OCI-LY7 (cell line): ENCODE data around the gene RBM15. TPM values are rescaled to one million over a fixed set of nuclear protein-coding genes. Genes with fewer than 3 reads are reported as not detected.

Source experiments
- BruUV-seq: library from RNA; stranded (reverse); fragments of 400-500 nt; replicated peaks from 2 replicates; lab custom pipeline; 2021; lab: Mats Ljungman, UMichigan
- CTCF ChIA-PET: fragments of 300-600 bp; sonication (Branson Sonifier 250); formaldehyde crosslinking; loops from one replicate; lab custom pipeline; 2022; ENCODE audit warnings: antibody characterized with exemption; ENCODE audit not compliant: unreplicated experiment; lab: Charles Lee
- POLR2A ChIA-PET: fragments of 300-600 bp; sonication (Branson Sonifier 250); formaldehyde crosslinking; loops from one replicate; lab custom pipeline; 2022; ENCODE audit warnings: antibody characterized with exemption; lab: Charles Lee
- DNase-seq: peaks from one replicate; pipeline ENCODE4 v3.0.0-alpha.2; 2015; ENCODE audit warnings: low spot score
- H2AFZ ChIP-seq: fragments of 200-600 bp; sonication (generic), shearing (Covaris generic); 2 replicates; pipeline ENCODE4 v1.6.1; 2014; ENCODE audit warnings: mild to moderate bottlenecking, antibody characterized with exemption, low read length, moderate library complexity
- H3K27ac ChIP-seq: fragments of 200-600 bp; sonication (generic); 2 replicates; pipeline ENCODE4 v1.5.1; 2014; ENCODE audit warnings: mixed run types, low read depth, mild to moderate bottlenecking, moderate library complexity, low read length, inconsistent platforms; ENCODE audit not compliant: poor library complexity, severe bottlenecking
- H3K36me3 ChIP-seq: fragments of 200-600 bp; sonication (generic); 2 replicates; pipeline ENCODE4 v1.6.1; 2014; ENCODE audit warnings: mild to moderate bottlenecking, antibody characterized with exemption, low read length, moderate library complexity, mixed read lengths; ENCODE audit not compliant: insufficient read depth
- H3K4me1 ChIP-seq: fragments of 200-600 bp; sonication (generic); 2 replicates; pipeline ENCODE4 v1.5.1; 2014; ENCODE audit warnings: mild to moderate bottlenecking, low read length; ENCODE audit not compliant: insufficient read depth, poor library complexity, severe bottlenecking
- H3K4me2 ChIP-seq: fragments of 200-600 bp; sonication (generic); 2 replicates; pipeline ENCODE4 v1.6.1; 2014; ENCODE audit warnings: mild to moderate bottlenecking, low read length
- H3K4me3 ChIP-seq: fragments of 200-600 bp; sonication (generic); 2 replicates; pipeline ENCODE4 v1.5.1; 2014; ENCODE audit warnings: mild to moderate bottlenecking, low read depth, low read length; ENCODE audit not compliant: poor library complexity, severe bottlenecking
- H3K79me2 ChIP-seq: fragments of 200-600 bp; sonication (generic); 2 replicates; pipeline ENCODE4 v1.6.1; 2016; ENCODE audit warnings: low read depth, mild to moderate bottlenecking, low read length, moderate library complexity, mixed read lengths; ENCODE audit not compliant: insufficient read depth
- H3K9me2 ChIP-seq: fragments of 200-600 bp; sonication (generic); 2 replicates; pipeline ENCODE4 v1.6.1; 2016; ENCODE audit warnings: mild to moderate bottlenecking, low read length, mixed read lengths; ENCODE audit not compliant: insufficient read depth
- H3K9me3 ChIP-seq: fragments of 200-600 bp; sonication (generic); 2 replicates; pipeline ENCODE4 v1.6.1; 2014; ENCODE audit warnings: mild to moderate bottlenecking, mixed run types, low read length, mixed read lengths
- H4K20me1 ChIP-seq: fragments of 200-600 bp; sonication (generic); 2 replicates; pipeline ENCODE4 v1.6.1; 2014; ENCODE audit warnings: mild to moderate bottlenecking, antibody characterized with exemption, low read length, moderate library complexity, mixed read lengths; ENCODE audit not compliant: insufficient read depth
- CTCF ChIP-seq: fragments of 200-600 bp; sonication (generic); conservative IDR thresholded peaks from 2 replicates; pipeline ENCODE4 v1.5.1; 2014; ENCODE audit warnings: mild to moderate bottlenecking, antibody characterized with exemption, low read length, moderate library complexity, mixed read lengths
- EZH2phosphoT487 ChIP-seq: fragments of 200-600 bp; sonication (generic); IDR thresholded peaks from 2 replicates; pipeline ENCODE4 v1.6.1; 2018; ENCODE audit warnings: low read depth, borderline replicate concordance, mild to moderate bottlenecking, mixed run types, antibody characterized with exemption, low read length, moderate library complexity, mixed read lengths
- intact Hi-C: fragments of 100-400 bp; cut with micrococcal nuclease; formaldehyde crosslinking; loops from one replicate; pipeline ENCODE4 v1.10.0; 2022; ENCODE audit not compliant: unreplicated experiment
- total RNA-seq, 2 experiments: library from RNA; depleted of rRNA in 1 of 2; stranded (reverse); fragments of >200 nt in 1 of 2; shearing (Covaris generic) in 1 of 2; gene quantifications; 2 replicates each; pipeline ENCODE4 v1.2.3, GENCODE V29; 2014 to 2022

The RBM15 gene
- total RNA-seq, 2 experiments from 2014 or later, result 119 to 221 TPM

DNA sequence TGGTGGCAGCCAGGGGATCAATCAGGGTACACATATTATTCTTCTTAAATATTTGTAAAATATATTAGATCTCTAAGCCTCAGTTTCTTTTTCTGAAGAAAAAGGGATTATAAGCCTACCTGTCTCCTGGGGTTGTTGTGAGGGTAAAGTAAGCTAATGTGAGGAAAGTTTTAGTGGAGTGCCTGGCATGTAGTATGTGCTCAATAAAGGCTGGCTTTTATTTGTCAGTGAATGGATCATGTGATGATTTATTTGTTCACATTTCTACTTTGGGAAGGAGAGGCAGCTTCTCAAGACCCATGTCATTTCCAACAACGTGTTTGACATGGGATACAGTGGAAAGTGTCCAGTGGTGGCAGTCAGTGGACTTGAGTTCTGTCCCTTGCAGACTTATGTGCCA is 12.4 kb upstream of the RBM15 start:
- no TSS peak for BruUV-seq
- Histone ChIP-seq H3K36me3 (no peaks in the 10 kb centered on the region), H3K4me2 (no peak overlapping the region), H4K20me1 (no peaks in the 10 kb centered on the region), H3K4me1 (no peaks in the 10 kb centered on the region), H3K27ac (no peak overlapping the region), H2AFZ (no peak overlapping the region), H3K9me3 (no peaks in the 10 kb centered on the region), H3K79me2 (no peaks in the 10 kb centered on the region), H3K9me2 (no peaks in the 10 kb centered on the region), H3K4me3 (no peak overlapping the region)
- TF ChIP-seq CTCF (no peak), EZH2phosphoT487 (no peak)
- no peak for DNase-seq
- intact Hi-C loops, result no loop called here
- ChIA-PET POLR2A (interaction anchor here (1.4 kb wide), 1 partner anchor 9 kb away, joined by 5 read pairs; no protein-coding TSS in a partner anchor), CTCF (no interaction called here)

- POLR2A ChIA-PET, result interaction anchor here (0.5 to 1.5 kb wide), 4 partner anchors 10 to 503 kb away, joined by 3 to 5 read pairs (median 4); partner anchors contain the start of gene RBM15
- Histone ChIP-seq H3K4me3 (no peak overlapping the region), H4K20me1 (no peaks in the 10 kb centered on the region)
These were observed 10.9 kb upstream of the RBM15 start for GRCh38 chr1:110328274-110328673.

More at GRCh38 chr1:110328274-110328673, 10.9 kb upstream of the RBM15 start:
- Histone ChIP-seq H2AFZ (no peak overlapping the region), H3K9me2 (no peaks in the 10 kb centered on the region), H3K4me1 (no peaks in the 10 kb centered on the region), H3K27ac (no peak overlapping the region), H3K36me3 (no peaks in the 10 kb centered on the region), H3K4me2 (no peak overlapping the region), H3K9me3 (no peaks in the 10 kb centered on the region), H3K79me2 (no peaks in the 10 kb centered on the region)
- intact Hi-C loops, result no loop called here
- DNase-seq, result no peak
- CTCF ChIA-PET, result no interaction called here
- TF ChIP-seq EZH2phosphoT487 (no peak), CTCF (no peak)
- no TSS peak for BruUV-seq
